Stimulated activated CD8-positive, alpha-beta memory T cell treated with anti-CD3 and anti-CD28 coated beads, Interleukin-2, amount 100 ng/mL, for 48 hours (primary cell): Measurements from ENCODE around the gene CRACDL.

ENCODE experiments used
- DNase-seq, 2 donors: peaks; one replicate each; pipeline ENCODE4 v3.0.0-alpha.2; 2020; ENCODE audit warnings: low read depth in 2 of 2

The CRACDL gene

DNA sequence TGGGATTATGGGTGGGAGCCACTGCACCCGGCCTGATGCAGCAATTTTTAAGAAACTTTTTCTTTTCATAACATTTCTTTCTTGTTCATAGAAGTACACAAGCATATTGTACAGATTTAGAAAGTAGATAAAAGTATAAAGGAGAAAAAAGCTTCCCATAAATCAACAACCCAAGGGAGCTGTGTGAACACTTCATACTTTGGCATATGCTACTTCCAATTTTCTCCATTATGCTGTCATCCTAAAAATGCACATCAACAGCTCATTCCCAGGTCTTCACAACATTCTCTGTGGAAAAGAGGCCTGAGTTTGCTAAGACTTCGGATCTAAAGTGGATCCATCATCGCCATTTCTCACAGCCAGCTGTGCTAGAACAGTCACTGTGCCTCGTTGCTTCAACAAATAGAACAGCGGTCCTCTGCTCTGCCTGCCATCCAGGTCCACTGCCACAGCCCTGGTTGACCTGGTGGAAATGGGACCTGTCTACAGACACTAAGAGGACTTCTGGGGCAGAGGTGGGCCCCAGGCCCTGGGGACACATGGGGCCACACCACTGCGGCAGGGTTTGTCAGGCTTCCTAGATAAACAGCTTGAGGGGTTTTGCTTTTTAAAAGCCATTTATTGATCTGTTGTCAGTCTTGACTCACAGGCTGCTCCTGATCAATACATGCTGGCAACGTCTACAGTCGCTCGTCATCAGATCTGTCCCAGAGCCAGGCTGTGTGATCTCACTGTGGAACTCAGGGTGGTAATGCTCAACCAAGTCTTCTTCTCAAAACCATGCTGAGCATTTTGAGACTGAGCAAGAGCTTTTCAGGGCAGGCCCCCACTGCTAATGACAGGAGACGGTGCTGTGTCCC is 132.4 kb downstream of the CRACDL start:
- DNase-seq: no peak

DNA sequence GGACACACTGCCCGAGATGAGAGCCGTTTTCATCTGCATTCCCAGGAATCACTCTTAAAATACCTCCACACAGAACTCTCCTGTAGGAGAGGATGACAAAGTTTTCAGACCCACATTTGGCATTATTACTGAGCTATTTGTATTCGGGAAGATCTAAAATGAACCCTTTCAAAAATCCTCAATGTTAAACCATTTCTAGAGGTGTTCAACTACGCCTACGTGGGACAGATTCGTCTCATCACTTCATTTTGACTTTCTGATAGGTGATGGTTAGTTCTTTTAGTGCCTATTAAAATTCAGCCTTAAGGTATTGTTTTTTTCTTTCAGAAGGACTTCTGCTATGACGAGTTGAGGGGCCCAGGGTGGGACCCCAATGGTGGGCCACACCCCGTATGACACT is 133.7 kb downstream of the CRACDL start:
- no peak for DNase-seq

DNA sequence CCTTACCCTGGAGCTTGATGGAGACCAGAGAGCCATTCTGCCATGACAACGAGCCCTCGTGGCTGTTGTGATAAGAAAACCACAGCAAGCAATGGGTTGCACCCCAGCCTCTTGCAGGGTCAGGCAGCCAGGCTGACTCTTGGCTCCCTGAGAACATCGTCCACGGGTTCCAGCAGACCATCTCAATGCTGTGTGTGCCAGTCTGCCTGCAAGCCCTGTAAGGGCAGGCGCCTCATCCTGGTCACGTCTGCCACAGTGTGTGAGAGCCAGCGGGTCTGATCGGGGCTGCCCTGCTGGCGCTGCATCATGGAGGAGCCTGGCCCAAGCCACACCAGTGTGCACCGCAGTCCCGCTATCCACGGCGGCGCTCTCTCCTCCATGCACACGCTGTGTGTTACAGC is 134.1 kb downstream of the CRACDL start:
- no peak for DNase-seq

DNA sequence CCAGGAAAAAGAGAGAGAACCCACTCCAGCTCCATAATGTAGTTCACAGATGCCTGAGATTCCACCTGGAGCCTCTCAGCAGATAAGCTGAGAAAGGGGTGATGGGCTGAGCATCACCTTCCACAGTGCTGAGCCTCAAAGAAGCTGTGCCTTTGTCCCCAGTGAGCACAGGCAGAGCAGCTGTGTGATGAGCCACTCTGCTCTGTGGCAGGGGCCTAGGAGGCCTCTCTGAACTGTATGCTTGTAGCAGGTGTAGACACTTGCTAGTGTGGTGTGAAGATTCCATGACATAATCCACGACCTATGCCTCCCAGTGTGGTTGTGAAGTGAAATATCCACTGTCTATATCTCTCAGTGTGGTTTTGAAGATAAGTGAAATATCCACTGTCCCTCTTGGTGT is 134.7 kb downstream of the CRACDL start:
- no peak for DNase-seq

DNA sequence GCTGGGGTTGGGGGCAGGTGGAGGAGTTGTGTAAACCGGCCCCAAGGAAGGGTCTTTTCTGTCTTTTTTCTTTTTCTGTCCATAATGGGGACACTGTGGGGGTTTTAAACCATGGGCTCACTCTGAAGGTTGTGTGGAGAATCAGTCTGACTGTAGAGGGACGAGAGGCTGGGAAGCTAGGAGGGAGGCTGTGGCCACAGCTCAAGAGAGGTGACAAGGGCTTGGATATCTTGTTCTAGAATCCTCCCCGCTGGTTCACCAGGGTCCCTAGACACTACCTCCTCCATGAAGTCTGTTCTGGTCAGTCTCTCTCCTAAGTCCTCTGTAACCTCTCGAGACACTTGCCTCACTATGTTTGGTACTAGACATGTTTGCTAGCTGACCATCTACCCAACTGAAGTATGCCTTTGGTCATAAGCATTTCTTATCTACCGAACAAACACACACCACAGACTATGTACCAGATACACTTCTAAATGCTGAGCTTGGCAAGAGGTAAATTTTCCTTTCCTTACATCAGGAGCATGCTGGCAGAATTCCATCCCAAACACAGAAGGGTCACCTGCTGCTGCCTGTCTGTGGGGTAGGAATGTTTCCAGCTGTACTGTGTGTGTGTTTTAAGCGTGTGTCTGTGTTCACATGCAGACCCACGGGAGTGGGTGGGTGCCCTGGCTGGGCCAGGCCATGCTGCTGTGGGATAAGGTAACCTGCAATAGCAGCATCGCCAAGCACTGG is 135.5 kb downstream of the CRACDL start:
- DNase-seq: no peak

DNA sequence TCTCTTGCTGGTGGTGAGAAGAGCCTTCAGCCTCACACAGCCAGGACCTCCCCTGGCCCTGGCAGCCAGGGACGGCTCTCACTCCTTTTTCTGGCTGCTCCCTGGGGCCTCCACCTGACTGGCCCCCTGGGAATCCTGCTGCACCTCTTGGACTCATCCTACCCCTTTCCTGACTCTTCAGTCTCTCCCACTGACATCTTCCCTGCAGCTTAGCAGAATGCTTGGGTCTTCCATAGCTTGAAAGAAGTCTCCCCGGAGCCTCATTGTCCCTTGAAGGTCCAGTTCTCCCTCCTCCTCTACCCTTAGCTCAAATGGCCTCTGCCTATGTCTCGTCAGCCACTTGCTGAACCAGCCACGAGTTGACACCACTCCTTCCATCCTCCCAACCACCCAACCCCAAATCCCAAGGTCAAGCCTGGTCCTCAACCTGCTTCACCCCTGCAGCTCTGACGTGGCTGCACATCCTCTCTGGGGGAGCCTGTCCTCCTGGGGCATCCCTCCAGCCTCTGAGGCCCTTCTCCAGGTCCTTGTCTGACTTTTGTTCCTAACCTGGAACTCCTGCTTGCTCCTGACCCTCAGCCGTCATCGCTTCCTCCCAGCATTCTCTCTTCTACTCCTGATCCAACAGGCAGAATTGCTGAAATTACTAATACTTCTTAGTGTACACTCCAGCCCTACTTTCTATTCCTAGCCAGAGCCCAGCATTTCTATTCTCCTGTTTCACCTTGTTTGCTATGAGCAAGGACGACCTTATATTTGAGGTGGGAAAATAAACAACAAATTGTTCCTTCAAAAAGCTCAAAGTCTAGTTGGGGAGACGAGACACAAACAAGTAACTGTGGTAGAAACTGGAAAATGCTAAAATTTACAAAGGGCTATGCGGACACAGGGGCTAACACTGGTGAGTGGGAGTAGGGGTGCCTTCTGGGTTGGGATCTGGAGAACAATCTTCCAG is 136.4 kb downstream of the CRACDL start:
- DNase-seq: no peak

DNA sequence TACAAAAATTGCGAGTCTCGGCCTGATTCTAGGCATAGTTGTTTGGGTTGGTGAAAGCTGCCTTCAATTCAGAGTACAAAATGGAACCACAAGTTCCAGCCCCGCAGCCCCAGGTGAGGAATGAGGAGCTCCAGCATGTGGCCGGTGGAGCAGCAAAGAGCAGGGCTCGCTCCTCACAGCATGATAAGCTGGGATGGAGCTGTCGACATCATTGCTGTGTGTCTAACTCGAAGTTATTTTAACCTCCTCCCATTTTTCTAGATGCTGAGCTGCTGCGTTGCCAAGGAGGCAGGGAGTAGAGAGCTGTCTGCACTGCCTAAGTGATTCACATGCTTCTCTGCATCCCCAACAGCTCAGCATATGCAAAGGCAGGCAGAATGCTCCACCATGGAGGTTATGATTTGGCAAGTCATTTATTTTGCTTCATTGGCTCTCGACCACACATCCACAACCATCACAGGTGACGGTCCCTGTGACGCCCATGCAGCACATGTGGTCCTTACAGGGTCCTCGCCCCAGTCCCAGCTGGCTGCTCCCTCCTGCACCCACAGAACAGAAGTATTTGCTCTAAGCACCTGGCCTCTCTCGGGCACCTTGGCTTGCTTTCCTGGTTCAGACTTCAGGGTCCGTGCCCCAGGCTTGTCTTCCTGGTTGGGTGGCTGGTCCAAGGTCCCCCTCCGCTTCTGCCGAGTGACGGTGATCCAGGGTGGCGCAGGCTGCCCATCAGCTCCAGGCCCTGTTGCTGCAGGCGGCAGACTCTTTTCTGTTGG is 139.1 kb downstream of the CRACDL start:
- DNase-seq: no peak

DNA sequence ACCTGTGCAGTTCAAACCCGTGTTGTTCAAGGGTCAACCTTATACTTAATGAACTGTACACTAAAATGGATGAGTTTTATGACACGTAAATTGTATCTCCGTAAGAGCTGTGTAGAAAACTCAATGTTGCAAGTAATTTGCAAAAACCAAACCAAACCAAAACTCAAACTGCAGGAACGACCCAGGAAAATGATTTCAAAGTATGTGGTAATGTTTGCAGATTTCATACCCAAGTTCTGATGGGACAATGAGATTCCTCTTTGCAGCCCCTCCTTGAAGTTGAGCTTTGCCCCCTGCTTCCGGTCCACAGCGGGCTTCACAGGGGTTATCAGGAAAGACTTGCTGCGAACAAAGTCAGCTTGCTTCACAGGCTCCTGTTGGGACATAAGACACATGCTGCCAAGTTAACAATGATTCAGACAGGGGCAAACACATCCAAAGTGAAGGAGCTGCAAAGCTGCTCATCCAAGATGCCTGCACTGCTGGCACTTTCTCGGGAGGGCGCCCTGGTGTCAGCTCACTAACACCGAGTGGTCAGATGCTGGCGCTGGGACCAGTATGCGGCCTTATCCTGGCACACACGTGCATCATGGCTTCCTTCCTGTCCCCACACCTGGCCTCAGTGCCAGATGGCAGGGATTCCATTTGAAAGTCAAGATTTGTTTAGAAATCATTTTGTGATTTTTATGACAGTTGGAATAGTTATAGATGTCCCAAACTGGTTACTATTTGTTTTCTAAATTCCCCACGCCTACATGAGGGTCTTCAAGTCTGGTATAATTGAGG is 139.9 kb downstream of the CRACDL start:
- DNase-seq: no peak

DNA sequence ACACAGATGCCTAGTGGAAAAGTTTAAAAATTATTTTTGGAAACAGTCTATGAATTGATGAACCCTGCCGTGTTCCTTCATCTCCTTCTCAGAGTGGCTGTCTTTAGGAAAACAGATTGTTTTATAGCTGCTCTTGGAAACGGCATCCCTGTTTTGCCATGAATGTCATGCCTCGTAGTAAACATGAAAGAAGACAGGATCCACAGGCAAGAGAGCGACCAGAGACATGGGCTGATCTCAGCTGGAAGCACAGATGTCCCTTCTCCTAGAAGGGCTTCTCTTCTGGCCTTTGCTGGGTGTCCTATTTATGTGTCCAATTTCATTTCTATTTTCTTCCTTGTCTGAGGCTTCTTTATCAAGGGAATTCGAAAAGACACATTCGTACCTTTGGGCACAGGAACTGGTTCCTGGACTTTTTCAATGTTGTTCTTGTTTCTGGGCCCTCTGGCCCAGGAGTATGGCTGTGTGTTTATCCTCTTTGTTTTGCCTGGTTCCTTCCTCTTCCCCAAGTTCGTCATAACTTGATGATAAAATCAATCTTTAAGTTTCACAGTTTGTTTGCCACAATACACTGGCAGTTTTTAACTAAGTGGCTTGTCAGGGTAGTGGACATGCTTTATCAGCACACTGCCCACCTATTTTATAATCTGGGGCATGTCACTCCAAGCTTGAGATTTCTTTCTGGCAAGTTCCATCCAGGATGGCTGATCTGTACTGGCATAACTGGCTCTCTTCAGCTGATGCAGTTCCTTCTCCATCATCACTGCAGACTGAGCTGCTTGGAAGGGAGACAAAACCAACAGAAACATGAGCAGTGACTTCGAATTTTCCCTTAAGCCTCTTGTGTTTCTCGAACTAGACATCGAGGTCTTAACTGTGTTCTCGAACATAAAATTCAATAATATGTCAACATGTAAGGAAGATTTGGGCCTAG is 141.9 kb downstream of the CRACDL start:
- no peak for DNase-seq

DNA sequence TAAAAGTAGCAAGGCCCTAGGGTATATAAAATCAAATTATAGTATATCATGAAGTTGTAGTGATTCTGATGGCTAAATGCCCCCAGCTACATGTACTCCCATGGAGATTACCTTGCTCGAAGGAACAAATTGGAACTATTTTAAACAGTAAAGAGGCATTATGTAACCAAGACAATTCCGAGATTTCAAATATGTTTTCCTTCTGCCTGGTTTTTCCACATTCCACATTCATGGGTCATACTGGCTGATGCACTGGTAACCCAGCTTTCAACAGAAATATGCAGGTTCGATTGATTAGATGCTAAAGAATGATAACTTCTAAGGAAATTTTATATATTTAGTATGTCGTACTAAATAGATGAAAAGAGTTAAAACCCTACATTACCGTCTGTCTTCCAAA is 142.8 kb downstream of the CRACDL start:
- no peak for DNase-seq

DNA sequence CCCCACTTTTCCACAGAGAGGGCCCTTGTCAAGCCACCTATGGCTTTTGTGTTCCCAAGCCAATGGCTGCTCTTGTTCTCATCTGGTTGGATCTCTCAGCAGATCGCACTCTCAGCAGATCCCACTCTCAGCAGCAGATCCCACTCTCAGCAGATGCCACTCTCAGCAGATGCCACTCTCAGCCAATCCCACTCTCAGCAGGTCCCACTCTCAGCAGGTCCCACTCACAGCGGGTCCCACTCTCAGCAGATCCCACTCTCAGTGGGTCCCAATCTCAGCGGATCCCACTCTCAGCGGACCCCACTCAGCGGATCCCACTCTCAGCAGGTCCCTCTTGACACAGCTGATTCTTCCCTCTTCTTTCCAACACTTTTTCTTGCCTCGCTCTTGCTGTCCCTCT is 145.8 kb downstream of the CRACDL start:
- DNase-seq: no peak

DNA sequence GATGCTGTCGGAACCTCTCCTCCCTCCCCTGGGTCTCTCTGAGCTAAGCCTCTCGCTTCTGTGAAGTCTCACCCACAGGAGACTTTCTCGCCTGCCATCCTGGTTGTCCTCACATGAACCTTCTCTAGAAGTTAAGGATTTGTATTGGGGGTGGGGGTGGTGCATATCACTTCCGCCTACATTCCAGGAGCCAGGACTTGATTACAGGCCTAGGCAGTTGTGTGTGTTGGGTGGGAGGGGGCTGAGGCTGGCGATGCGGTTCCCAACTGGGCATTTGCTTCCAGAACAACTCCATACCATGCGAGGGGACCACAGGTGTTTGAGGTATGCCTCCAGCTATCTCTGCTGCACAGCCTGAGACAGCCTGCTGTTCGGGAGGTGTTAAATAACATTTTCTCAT is 148.3 kb downstream of the CRACDL start:
- DNase-seq: no peak

DNA sequence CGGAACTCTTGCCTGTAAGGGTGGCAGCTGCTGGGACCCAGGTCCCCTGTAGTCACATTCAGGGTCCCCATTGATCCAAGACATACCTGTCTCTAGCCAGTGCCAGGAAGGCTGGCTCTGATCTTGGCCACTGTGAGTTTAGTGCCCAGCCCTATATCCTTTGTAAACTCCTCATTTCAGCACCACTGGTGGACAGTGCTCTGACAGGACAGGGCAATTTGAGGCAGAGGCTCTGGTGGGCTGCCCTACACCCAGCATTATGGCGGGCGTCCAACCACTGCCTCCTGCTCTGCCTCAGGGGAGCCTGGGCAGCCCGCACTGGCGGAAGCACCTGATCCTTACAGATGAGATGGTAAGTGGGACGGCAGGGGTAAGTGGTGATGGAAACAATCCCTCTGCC is 149.8 kb downstream of the CRACDL start:
- DNase-seq: no peak

DNA sequence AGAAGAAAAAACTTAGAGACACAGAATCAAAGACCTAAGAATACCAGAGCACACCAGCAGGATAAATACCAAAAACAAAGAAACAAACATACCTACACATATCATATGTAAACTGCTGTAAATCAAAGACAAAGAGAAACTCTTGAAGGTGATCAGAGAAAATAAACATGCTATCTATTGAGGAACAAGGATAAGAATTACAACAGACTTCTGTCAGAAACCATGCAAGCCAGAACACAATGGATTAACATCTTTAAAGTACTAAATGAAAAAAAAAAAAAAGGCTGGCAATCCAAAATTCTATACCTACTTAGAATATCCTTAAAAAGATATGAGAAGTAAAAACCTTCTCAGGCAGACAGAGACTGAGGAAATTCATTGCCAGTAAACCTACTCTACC is 153.5 kb downstream of the CRACDL start:
- DNase-seq: no peak

DNA sequence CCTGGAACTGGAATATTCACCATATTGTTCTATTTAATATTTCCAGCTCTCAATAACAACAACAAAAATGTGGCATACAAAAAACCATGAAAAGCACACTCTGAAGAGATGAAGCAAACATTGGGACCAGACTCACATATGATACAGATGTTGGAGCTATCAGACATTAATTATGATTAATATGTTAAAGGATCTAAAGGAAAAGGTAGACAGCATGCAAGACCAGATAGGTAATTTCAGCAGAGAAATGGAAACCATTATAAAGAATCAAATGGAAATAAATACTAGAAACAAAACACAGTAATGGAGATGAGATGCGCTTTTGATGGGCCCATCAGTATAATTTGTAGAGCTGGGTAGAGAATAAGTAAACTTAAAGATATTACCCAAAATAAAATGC is 154.2 kb downstream of the CRACDL start:
- no peak for DNase-seq

DNA sequence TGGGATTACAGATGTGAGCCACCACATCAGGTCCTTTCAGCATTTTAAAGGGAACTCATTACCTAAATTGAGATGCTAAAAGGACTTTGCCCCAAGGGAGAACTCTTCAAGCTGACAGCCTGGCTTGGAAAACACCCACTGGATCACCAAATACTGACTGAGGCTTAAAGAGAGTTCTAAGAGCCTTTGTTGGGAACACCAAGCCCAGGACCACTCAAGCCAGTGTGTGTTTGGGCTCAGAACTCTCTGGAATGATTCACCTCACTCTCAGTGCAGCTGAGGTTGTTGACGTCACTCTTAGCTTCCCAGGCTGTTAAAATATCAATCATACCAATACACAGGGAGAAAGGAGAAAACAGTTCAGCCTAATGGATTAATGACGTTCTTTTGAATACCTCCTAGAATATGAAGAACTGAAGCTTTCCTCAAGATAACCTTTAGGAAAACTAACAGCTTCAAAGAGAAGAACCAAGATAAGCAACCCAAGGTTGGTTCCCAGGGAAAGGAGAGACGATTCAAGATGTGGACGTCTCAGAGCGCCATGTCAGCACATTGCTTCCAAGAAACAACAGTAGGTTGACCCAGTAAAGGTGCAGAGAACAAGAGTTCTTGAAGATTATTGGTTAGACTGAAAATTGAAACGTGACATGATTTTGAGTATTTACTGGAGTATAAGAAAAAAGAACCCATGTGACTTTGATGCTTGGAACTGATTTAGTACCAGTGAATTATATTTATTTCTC is 157.1 kb downstream of the CRACDL start:
- no peak for DNase-seq

DNA sequence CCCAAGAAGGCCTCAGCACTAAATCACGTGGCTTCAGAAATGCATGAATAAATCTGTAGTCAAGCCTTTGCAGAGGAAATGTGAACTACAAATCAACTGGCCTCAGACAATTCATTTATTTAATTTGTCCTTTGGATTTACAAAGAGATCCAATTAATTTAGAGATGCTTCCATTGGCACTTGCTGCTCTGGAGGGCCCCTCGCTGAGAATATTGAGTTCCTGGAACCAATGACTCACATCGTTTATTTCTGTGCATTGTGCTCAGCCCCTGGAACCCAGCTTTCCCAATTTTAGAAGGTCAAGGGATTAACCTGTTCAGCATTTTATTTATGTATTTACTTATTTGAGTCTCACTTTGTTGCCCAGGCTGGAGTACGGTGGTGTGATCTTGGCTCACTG is 157.9 kb downstream of the CRACDL start:
- no peak for DNase-seq

DNA sequence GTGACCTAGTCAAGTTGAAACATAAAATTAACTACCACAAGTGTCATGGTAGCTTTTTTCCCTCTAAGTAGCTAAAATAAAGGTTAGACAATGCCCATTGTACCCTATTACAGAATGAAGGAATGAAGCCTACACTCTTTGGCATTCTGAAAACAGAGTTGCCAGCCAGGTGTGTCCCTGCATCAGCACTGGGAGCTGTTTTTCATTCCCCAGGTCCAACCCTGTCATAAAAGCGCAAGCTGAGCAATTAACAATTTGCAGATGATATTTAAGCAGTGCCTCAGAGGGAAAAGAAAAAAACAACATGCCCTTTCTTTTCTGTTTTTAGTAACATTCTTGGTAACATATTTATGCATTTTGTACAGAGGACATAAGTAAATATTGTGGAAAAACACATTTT is 158.3 kb downstream of the CRACDL start:
- DNase-seq: no peak

DNA sequence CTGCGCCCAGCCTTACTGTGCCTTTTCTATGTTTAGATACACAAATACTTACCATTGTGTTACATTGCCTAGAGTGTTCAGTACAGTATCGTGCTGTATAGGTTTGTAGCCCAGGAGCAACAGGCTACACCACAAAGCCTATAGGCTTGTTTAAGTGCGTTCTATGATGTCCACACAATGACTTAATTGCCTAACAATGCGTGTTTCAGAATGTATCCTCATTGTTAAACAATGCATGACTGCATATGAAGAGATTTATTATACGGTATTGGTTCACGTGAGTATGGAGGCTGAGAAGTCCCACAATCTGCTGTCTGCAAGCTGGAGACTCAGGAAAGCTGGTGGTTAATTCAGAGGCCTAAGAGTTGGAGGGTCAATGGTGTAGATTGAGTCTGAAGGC is 158.9 kb downstream of the CRACDL start:
- no peak for DNase-seq
